ENCODE results near the gene STARD10.

DNA sequence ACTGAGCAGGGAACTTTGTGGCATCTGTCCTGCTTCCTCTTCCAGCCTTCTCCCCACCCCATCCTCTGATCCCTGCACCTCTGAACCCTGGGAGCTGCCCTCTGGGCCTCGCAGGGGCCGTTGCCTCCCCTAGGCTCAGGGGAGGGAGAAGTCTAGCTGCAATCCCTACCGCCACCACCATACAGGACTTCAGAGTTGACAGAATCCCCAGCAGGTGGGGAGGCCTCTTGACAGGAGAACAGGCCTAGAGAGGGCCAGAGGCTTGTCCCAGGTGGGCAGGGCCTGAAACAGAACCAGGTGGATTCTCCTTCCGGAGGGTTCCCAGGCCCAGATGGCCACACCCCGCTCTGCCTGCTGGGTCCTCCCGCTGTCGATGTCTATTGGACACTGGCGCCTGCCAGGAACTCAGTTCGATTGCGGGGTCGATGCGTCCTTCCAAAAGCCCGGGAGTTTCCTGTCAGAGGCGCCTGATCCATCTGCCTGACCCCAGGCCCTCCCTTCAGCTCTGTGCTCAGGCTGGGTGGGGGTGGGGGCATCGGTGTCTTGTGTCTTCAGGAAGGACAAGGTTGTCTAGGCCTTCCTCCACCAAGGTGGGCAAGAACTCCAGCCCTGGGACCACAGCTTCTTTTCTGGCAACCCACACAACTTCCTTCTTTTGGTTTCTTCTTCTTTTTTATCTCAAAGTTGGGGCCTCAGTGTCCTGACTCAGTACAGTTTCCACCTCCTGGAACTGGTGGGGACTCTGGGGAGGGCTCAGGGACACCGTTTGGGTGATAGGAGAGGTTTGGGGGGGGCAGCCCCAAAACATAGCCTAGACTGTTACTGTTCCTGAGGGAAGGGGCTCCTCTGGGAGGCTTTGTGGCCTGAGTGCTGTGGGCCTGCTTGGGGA, 6.4 kb downstream of the STARD10 start:
- no peak for TF ChIP-seq CTCF (IDR thresholded peaks at IDR 0.05)
- TF ChIP-seq POLR2A (IDR thresholded peaks at IDR 0.05) = no peak

Data from esophagus squamous epithelium (tissue), 4 donors.